HUDEP-2 (cell line): ENCODE measurements around the gene C2orf42.
"Not testable (repeated sequence)": the region's sequence is repeated elsewhere in the genome, so short reads cannot be mapped to it uniquely, and the experiment has no call there.

Experiments used
- DNase-seq, 76 experiments: peaks; one replicate each; lab custom pipeline; 2025; ENCODE audit not compliant: unreplicated experiment in 76 of 76; lab: John Stamatoyannopoulos, UW

C2orf42 gene

DNA sequence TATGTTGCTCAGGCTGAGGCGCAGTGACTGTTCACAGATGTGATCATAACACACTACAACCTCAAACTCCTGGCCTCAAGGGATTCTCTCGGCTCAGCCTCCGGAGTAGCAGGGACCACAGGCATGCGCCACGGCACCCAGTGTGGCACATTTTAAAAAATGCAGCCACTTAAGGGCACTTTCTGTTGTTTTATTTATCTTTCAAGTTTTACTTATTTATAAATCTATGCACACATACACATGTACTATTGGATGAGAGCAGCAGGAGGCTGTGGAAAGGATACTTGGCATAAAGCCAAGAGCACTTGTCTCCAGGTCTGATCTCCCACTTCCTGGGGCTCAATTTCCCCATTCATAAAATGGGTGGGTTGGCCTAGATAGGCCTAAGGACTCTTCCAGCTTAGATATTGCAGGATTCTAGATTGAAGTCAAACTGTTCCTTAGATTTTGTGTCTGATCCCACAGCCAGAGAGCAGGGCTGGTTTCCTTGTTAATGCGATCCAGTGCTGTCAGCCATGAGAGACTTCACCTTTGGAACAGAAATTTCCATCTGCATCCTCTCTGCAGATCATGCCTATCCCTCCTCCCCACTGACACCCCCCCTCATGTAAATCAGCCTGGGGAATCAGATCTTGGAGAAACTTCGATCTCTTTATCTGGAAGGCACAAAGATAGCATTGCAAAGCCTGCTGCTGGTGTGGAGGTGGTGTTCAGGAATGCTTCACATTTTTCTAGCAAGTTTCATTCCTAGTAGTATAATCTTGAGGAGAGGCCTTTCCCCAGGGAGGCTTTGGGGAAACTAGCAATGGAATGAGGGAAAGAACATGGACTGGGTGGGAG, 78.8 kb downstream of the C2orf42 start:
- no peak for DNase-seq

DNA sequence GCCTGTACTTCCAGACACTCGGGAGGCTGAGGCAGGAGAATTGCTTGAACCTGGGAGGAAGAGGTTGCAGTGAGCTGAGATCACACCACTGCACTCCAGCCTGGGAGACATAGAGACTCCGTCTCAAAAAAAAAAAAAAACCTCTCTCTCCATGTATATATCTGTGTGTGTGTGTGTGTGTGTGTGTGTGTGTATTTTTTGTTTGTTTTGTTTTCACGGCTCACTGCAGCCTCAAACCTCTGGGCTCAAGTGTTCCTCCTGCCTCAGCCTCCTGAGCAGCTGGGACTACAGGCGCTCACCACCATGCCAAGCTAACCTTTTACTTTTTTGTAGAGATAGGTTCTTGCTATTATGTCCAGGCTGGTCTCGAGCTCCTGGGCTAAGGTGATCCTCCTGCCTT, 80.4 kb downstream of the C2orf42 start:
- not testable (repeated sequence) for DNase-seq

DNA sequence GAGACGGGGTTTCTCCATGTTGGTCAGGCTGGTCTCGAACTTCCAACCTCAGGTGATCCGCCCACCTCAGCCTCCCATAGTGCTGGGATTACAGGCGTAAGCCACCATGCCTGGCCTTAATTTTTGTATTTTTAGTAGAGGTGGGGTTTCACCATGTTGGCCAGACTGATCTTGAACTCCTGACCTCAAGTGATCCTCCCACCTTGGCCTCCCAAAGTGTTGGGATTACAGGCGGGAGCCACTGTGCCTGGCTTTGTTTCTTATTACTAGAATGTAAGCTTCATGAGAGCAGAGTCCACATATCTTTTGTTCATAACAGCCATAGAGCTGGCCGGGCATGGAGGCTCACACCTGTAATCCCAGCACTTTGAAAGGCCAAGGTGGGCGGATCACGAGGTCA, 84.7 kb downstream of the C2orf42 start:
- DNase-seq = not testable (repeated sequence)

DNA sequence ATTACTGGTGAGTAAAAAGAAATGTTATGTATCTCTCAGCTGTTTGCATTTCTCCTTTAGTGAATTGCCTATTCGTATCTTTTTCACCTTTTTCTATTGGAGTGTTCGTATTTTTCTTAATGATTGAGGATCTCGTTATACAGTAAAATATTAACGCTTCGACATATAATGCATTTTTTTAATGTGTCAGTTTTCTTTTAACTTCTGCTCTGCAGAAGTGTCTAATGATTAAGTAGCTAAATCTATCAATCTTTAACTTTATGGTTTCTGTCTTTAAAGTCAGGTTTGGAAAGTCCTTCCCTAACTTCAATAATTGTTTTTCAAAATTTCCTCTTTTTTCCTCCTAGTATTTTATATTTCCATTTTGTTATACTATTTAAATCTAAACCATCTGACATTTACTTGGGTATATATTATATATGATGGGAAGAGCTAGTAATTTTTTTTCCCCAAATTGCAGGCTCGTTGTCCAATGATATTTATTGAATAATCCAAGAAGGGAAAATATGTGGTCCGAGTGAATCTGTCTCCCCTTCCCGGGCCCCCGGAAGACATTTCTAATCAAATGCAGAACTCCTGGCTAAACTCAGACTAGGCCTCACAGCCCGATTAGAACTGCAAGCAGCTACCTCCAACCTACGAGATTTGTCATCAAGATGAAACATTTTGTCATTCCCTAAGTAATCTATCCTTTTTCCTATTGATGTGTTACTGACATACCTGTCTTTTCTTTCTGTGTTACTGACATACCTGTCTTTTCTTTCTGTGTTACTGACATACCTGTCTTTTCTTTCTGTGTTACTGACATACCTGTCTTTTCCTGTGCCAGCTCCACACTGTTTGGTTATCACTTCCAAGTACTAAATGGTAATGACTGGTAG, 86.3 kb downstream of the C2orf42 start:
- peak in 54 of 76 experiments; percentile 11 to 67 (median 37) for DNase-seq

DNA sequence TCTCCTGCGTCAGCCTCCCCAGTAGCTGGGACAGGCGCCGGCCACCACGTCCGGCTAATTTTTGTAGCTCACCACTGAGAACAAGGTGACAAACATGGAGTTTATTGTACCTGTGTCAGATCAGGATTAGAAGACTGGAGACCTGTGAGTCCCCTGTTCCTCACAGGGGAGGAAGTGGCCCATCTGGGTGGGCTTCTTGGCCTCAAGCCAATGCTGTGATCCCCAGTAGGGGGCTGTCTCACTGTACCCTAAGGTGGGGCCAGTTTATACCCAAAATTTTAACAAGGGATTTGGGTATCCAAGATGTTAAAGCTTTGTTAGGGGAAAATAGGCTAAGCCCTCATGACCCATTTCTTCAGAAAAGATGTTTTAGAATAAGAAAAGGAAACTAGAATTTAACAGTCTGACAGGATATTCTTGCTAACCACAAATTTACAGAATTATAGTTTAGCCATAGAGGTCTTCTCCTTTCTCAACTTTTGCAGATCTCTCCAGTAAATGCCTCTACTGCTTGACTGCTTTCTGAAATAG, 87.2 kb downstream of the C2orf42 start:
- no peak for DNase-seq

DNA sequence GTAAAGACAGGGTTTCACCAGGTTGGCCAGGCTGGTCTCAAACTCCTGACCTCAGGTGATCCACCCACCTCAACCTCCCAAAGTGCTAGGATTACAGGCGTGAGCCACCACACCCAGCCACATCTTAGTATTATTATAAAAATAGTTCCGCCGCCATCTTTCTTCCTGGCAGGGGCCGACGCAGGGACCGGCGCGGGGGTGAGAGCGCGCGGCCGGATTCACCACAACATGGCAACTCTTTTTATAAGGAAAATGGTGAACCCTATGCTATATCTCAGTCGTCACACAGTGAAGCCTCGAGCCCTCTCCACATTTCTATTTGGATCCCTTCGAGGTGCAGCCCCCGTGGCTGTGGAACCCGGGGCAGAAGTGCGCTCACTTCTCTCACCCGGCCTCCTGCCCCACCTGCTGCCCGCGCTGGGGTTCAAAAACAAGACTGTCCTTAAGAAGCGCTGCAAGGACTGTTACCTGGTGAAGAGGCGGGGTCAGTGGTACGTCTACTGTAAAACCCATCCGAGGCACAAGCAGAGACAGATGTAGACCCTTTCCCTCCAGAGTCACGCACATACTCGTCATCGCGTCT, 88.4 kb downstream of the C2orf42 start:
- DNase-seq = not testable (repeated sequence)

DNA sequence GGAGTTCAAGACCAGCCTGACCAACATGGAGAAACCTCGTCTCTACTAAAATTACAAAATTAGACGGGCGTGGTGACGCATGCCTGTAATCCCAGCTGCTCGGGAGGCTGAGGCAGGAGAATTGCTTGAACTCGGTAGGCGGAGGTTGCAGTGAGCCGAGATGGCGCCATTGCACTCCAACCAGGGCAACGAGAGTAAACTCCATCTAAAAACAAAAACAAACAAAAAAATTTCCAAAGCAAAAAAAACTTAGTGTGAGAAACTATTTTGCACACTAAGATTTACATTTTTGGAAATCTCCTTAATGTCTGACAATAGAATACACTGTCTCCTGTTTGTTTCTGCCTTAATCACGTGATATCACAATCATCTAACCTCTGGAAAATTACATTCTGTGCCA, 89.1 kb downstream of the C2orf42 start:
- not testable (repeated sequence) for DNase-seq

DNA sequence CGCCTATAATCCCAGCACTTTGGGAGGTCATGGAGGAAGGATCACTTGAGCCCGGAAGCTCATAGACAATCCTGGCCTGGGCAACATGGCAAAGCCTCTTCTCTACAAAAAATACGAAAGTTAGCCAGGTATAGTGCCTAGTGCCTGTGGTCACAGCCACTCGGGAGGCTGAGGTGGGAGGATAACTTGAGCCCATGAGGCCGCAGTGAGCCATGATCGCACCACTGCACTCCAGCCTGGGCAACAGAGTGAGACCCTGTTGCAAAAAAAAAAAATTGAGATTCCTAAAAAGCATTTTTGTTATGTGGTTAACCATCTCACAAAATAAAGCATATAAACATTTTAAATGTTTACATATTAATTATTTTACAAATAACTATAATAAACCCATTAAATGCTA, 89.6 kb downstream of the C2orf42 start:
- no peak for DNase-seq
